NCI-H146 (cell line): ENCODE data around the gene ETV3L.
"Not testable (repeated sequence)": the region's sequence is repeated elsewhere in the genome, so short reads cannot be mapped to it uniquely, and the experiment has no call there.

Experiments used
- DNase-seq: peaks from one replicate; lab custom pipeline; 2025; lab: John Stamatoyannopoulos, UW

Gene ETV3L

DNA sequence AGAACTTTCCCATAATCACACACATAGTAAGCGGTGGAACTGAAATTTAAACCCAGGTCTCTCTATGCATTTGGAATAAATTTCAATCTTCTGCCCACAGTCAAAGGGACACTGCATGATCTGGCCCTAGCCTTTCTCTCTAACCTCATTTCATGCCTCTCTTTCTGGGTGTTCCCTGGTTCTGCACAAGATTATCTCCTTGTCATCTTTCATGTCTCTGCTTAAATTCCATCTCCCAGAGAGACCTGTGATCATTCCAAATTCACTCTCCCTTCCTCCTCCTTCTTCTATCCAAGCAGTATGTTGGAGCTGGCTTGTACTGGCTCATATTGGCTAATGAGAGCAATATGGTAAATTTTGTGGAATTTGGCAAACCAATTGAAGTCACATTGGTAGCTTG, 22.2 kb downstream of the ETV3L start:
- DNase-seq: no peak

DNA sequence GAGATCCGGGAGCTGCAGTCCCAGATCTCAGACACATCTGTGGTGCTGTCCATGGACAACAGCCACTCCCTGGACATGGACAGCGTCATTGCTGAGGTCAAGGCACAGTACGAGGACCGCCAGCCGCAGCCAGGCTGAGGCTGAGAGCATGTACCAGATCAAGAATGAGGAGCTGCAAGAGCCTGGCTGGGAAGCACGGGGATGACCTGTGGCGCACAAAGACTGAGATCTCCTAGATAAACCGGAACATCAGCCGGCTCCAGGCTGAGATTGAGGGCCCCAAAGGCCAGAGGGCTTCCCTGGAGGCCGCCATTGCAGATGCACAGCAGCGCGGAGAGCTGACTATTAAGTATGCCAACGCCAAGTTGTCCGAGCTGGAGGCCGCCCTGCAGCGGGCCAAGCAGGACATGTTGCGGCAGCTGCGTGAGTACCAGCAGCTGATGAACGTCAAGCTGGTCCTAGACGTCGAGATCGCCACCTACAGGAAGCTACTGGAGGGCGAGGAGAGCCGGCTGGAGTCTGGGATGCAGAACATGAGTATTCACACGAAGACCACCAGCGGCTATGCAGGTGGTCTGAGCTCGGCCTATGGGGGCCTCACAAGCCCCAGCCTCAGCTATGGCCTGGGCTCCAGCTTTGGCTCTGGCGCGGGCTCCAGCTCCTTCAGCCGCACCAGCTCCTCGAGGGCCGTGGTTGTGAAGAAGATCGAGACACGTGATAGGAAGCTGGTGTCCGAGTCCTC, 25.5 kb downstream of the ETV3L start:
- DNase-seq: peak; percentile 81

DNA sequence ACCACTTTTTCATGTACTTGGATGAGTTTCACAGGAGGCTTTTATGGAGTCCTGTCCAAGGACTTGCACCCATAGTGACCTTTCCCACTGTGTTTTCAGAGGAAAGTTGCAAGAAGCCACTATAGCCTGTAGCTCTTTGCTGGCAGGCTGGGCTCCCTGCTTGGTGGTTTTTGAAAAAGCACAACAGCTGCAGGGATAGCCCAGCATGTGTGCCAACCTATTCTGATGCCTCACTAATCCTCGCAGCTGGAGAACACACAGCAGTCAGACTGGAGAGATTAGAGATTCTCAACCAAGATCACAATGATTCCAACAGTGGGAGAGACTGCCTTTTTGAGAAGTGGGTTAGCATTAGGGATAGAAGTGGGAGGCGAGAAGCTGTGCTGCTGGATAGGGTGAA, 30.0 kb downstream of the ETV3L start:
- DNase-seq: peak; percentile 70

DNA sequence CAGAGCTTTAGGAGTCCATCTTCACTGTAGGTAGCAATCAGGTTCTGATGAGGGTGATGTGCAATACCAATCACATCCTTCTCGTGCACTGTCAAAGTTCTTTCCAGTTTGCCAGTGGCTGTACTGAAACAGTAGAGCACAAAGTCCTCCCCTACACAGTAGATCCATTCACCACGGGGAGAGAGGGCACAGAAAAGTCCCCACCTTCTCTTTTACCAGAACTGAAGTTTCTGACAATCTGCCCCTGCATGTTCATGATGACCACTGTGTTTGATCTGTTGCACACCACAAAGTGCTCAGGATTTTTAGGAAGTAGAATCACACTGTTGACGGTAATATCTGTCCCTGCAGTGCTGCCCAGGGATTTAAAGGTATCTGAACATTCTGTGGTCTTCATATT, 40.4 kb downstream of the ETV3L start:
- not testable (repeated sequence) for DNase-seq

DNA sequence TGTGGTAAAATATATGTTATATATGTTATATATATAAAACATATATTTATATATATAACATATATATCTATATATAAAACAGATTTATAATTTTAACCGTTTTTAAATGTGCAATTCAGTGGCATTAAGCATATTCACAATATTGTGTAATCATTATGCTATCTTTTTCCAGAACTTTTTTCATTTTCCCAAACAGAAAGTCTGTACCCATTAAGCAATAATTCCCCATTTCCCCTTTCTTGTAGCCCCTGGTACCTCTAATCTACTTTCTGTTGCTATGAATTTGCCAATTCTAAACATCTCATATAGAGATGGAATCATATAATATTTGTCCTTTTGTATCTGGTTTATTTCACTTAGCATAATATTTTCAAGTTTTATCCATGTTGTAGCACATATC, 43.3 kb downstream of the ETV3L start:
- DNase-seq: no peak

DNA sequence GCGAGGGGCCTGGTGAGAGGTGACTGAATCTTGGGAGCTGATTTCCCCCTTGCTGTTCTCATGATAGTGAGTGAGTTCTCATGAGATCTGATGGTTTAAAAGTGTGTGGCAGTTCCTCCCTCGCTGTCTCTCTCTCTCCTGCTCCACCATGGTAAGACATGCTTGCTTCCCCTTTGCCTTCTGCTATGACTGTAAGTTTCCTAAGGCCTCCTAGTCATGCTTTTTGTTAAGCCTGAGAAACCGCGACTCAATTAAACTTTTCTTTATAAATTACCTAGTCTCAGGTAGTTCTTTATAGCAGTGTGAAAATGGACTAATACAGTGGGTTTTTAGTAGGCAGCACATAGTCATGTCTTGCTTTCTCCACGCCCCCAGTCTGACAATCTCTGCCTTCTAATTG, 43.9 kb downstream of the ETV3L start:
- DNase-seq: not testable (repeated sequence)

DNA sequence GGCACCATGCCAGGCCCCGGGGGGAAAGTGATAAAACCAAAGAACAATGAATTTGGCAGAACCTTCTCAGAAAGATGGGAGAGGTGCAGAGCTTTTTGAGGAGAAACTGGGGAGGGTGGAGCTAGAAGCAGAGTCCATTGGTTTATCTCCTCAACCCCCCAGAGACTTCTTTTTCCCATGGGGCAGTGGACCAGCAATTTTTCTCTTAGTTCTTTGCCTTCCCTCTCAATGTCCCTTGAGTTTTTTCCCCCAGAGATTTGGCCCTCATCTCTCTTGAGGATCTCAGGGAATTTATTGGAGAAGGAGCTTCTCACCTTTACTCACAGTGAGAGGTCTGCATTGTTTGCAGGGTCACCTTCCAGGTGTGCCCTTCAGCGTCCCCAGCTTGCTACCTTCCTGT, 48.8 kb downstream of the ETV3L start:
- DNase-seq: peak; percentile 31

DNA sequence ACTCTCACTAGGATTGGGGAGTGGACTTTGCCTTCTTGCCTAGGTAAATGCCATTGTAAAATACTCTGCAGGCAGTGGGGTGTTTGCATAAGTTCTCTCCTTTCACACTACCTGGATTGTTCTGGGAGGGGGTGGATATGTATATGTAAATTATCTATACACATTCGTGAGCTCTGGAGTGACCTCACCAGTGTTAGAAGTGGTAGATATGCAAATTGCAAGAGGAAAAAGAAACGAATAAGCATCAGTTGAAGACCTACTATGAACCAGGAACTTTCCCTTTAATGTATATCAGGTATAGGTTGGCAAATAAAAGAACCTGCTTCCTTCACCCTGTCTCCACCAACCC, 52.6 kb downstream of the ETV3L start:
- peak; percentile 30 for DNase-seq

DNA sequence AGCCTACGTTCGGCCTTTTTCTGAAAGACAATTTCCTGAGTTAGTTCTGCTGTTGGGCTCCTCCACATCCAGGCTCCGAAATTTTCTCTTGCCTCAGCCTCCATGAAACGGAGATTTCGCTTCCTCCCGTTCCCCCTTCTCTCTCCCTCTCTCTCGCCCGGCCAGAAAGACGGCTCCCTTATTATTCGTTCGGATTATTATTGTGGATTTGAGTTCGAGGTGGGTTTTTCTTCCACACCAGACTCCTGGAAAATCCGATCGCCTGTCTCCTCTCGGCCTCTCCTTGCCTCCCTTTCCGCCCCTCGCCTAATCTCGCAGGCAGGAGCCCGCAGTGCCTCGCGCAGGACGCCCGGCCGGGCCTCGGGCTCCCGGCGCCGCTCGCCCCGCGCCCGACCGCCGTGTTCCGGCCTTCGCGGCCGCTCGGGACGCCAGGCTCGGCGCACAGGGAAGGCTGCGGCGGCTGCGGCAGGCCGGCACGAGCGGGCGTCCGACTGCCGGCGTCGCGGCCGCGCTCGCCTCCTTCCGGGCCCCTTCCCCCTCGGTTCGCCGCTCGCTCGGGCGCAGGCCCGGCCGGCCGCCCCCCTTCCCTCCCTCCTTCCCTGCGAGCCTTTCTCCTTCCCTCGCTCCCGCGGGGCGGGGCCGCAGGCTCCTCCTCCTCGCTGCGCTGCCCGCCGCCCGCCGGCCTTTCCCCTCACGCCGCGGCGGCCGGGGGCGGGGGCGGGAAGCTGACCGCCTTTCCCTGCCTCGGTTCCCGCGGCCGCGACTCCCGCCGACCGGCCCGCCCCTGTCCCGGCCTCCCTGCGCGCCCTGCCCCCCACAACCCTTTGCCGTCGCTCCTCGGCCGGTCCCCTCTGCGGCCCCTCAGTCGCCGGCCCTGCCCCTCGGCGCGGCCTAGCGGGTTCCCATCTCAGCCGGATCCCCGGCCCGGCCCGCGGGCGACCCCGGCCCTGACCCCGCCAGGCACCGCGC, 54.1 kb downstream of the ETV3L start, which contains the start of gene ARHGEF11:
Gene ARHGEF11, minus strand, starts transcription at position 493 of the 969 bp plus-strand sequence. CDS start 1,412 bp downstream, outside the sequence.
- peak; percentile 90 for DNase-seq

DNA sequence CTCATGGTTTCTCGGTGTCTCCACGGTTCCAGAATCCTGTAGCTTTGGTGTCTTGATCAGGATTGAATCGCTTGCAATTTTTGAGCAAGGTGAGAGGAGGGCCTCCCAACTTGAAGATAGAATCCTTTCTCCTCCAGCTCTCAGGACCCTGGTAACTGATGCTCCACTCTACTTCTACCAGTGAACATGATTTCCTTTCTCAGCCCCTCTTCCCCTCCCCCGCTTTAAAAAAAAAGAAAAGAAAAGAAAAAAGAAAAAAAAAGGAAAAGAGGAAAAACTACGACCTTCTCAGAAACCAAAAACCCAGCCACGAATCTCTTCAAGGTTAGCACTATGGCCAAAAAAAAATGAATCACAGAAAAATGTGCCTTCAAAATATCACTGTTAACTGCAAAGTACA, 55.3 kb downstream of the ETV3L start:
- DNase-seq: no peak

DNA sequence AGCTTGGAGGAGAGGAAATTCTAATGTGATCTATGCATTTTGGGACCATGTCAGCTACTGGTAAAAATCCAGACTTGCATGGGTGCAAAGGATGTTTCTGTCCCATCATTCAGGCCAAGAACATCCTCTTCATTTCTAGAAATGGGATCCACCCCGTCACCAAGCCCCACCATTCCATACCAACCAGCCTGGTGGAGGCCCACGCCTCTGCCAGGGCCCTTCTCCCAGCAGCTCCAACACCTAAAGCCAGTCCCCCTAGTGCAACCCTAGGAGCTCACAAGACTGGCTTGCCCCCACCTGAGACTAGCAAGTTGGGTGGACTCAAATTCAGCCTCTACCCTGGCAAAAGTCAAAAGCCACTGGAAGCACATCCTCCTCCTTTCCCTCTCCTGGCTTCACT, 55.9 kb downstream of the ETV3L start:
- no peak for DNase-seq

DNA sequence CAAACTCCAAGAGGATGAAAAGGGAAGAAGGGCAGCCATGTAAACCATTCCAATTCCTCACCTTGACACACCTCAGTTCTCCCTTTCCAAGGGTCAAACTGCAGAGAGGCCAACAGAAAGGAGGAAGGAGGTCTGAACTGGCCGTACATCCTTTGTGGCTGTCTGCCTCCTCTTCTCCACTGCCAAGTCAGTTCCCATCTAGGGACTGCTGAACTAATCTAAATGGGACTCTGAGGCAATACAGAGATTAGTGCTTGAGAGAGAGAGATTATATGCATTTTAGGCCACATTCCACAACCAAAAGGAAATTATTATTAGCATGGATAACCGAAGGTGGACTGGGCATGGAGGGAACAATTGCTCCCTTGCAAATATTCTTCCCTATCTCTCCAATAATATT, 56.8 kb downstream of the ETV3L start:
- no peak for DNase-seq
